ENCODE data around the gene TALDO1. TPM values are rescaled to one million over a fixed set of nuclear protein-coding genes. Genes with fewer than 3 reads are reported as not detected.
"Not testable (repeated sequence)": the region's sequence is repeated elsewhere in the genome, so short reads cannot be mapped to it uniquely, and the experiment has no call there.

The TALDO1 gene
- total RNA-seq, 1 experiment from 2014 or later, result 446 TPM

DNA sequence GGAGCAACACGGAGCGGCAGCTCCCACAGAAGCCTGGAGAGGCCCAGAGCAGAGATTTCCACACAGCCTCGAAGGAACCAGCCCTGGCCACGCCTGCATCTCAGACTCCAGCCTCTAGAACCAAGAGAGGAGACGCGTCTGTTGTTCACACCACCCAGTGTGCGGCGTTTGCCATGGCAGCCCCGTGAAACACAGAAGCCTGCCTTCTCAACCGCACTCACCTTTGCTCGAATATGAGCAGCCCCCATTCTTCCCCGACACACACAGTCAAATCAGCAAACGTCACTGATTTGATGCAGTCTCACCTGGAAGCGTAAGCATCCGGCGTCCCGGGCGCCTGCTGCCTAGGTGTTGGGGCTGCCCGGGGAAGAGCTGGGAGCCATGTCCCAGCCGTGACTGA, 14.2 kb upstream of the TALDO1 start:
- H4K20me1 ChIP-seq (ENCODE audit: insufficient read depth), result no peaks in the 10 kb centered on the region
- no peaks in the 10 kb centered on the region for H3K79me2 ChIP-seq (ENCODE audit: low read depth)
- intact Hi-C loops (cut with micrococcal nuclease; ENCODE audit: unreplicated experiment), result no loop called here
- no peaks in the 10 kb centered on the region for H3K9me2 ChIP-seq (ENCODE audit: insufficient read depth)
- no peaks in the 10 kb centered on the region for H3K9me3 ChIP-seq (ENCODE audit: insufficient read depth, low read depth)
- no peaks in the 10 kb centered on the region for H3K36me3 ChIP-seq (ENCODE audit: low read depth)
- H3K4me1 ChIP-seq (replicated peaks; ENCODE audit: insufficient read depth), result peaks cover 28% of the 10 kb centered on the region
- DNase-seq, result no peak
- no peak overlapping the region for H3K4me3 ChIP-seq
- CTCF ChIA-PET, result no interaction called here
- no peak overlapping the region for H3K4me2 ChIP-seq
- no peaks in the 10 kb centered on the region for H3K27me3 ChIP-seq (ENCODE audit: insufficient read depth, low read depth)
- no TSS peak for BruUV-seq (replicated peaks)
- no peak overlapping the region for H2AFZ ChIP-seq
- H3K27ac ChIP-seq, result no peak overlapping the region
- POLR2A ChIA-PET (ENCODE audit: unreplicated experiment), result no interaction called here
- TF ChIP-seq, protein P1, sequence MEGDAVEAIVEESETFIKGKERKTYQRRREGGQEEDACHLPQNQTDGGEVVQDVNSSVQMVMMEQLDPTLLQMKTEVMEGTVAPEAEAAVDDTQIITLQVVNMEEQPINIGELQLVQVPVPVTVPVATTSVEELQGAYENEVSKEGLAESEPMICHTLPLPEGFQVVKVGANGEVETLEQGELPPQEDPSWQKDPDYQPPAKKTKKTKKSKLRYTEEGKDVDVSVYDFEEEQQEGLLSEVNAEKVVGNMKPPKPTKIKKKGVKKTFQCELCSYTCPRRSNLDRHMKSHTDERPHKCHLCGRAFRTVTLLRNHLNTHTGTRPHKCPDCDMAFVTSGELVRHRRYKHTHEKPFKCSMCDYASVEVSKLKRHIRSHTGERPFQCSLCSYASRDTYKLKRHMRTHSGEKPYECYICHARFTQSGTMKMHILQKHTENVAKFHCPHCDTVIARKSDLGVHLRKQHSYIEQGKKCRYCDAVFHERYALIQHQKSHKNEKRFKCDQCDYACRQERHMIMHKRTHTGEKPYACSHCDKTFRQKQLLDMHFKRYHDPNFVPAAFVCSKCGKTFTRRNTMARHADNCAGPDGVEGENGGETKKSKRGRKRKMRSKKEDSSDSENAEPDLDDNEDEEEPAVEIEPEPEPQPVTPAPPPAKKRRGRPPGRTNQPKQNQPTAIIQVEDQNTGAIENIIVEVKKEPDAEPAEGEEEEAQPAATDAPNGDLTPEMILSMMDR (conservative IDR thresholded peaks at IDR 0.05), result no peak
- TF ChIP-seq EZH2 (IDR thresholded peaks at IDR 0.05; ENCODE audit: low read depth), result no peak
- H3F3A ChIP-seq (ENCODE audit: insufficient read depth, low read depth), result peaks cover 13% of the 10 kb centered on the region; the same call in 1 of the 2 replicates

DNA sequence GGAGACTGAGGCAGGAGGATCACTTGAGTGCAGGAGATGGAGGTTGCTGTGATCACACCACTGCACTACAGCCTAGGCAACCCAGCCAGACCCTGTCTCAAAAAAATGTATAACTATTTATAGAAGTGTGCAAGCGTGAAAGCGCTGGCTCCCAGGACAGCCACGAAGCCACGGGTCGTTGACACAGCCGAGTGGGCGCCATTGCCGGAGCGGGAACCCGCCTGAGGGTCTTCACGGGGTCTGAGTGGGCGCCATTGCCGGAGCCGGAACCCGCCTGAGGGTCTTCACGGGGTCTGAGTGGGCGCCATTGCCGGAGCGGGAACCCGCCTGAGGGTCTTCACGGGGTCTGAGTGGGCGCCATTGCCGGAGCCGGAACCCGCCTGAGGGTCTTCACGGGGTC, 12.7 kb upstream of the TALDO1 start:
- H3K27ac ChIP-seq; H3K27me3 ChIP-seq (ENCODE audit: insufficient read depth, low read depth); CTCF ChIA-PET; H3K79me2 ChIP-seq (ENCODE audit: low read depth); POLR2A ChIA-PET (ENCODE audit: unreplicated experiment); H3K4me2 ChIP-seq; DNase-seq; intact Hi-C loops (cut with micrococcal nuclease; ENCODE audit: unreplicated experiment); H3K9me2 ChIP-seq (ENCODE audit: insufficient read depth); BruUV-seq (replicated peaks); H3K9me3 ChIP-seq (ENCODE audit: insufficient read depth, low read depth); H4K20me1 ChIP-seq (ENCODE audit: insufficient read depth); H2AFZ ChIP-seq; H3K4me3 ChIP-seq; H3K36me3 ChIP-seq (ENCODE audit: low read depth): not testable (repeated sequence)
- peaks cover 24% of the 10 kb centered on the region for H3K4me1 ChIP-seq (replicated peaks; ENCODE audit: insufficient read depth)
- peaks cover 20% of the 10 kb centered on the region; the same call in 1 of the 2 replicates for H3F3A ChIP-seq (ENCODE audit: insufficient read depth, low read depth)

DNA sequence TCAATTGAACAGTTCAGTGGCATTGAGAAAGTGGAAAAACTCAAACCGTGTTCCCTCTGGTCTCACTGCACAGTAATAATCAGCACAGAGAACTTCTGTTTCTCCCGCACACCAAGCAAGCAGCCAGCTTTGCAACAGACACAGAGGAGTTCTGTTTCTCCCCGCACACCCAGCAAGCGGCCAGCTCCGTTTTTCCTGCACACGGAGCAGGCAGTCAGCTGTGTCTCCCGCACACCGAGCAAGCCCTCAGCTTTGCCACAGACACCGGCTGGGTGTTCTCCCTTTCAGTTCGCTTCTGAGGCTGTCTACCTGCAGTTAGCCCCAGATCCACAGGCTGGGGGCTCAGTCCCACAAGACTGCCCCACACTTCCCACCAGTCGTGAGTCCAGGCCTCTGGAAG, 9.9 kb upstream of the TALDO1 start:
- H3K27me3 ChIP-seq (ENCODE audit: insufficient read depth, low read depth), result no peaks in the 10 kb centered on the region
- H3K4me2 ChIP-seq, result peak overlapping the region; percentile 58
- H4K20me1 ChIP-seq (ENCODE audit: insufficient read depth), result no peaks in the 10 kb centered on the region
- TF ChIP-seq, protein P1 (conservative IDR thresholded peaks at IDR 0.05), result no peak
- TF ChIP-seq EZH2 (IDR thresholded peaks at IDR 0.05; ENCODE audit: low read depth), result no peak
- POLR2A ChIA-PET (ENCODE audit: unreplicated experiment), result no interaction called here
- CTCF ChIA-PET, result interaction anchor here (0.5 kb wide), 1 partner anchor 9 kb away, joined by 3 read pairs; no protein-coding TSS in a partner anchor
- H3K79me2 ChIP-seq (ENCODE audit: low read depth), result no peaks in the 10 kb centered on the region
- 0 out of 2 replicates have a peak overlapping the region, but pooled peaks have one; percentile 37 for H3K27ac ChIP-seq
- no peak overlapping the region for H3K4me3 ChIP-seq
- H2AFZ ChIP-seq, result no peak overlapping the region
- peaks cover 20% of the 10 kb centered on the region for H3K4me1 ChIP-seq (replicated peaks; ENCODE audit: insufficient read depth)
- BruUV-seq (replicated peaks), result TSS peak; percentile 85
- intact Hi-C loops (cut with micrococcal nuclease; ENCODE audit: unreplicated experiment), result no loop called here
- no peaks in the 10 kb centered on the region for H3K9me3 ChIP-seq (ENCODE audit: insufficient read depth, low read depth)
- H3F3A ChIP-seq (ENCODE audit: insufficient read depth, low read depth), result peaks cover 20% of the 10 kb centered on the region; the same call in 1 of the 2 replicates
- no peaks in the 10 kb centered on the region for H3K36me3 ChIP-seq (ENCODE audit: low read depth)
- no peaks in the 10 kb centered on the region for H3K9me2 ChIP-seq (ENCODE audit: insufficient read depth)
- no peak for DNase-seq

DNA sequence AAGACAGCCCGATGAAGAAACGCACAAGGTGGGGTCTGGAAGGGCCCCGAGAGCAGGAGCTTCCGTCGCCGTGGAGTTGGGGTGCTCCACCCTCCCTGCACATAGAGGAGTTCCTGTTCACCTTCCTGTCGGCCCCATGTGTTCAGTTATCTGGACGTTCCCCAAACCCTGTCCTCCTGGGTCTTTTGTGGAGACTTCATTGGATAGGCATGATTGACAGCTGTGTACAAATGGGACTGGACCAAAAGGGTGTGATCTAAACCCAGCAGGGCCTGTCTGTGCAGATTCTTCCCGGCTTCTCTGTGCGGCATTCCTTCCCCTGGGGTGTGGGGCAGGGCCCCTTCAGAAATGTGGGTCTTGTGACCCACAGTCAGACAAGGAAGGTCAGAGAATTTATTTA, 9.4 kb upstream of the TALDO1 start:
- H3K36me3 ChIP-seq (ENCODE audit: low read depth); H3K79me2 ChIP-seq (ENCODE audit: low read depth); H3K9me3 ChIP-seq (ENCODE audit: insufficient read depth, low read depth); CTCF ChIA-PET; H3K9me2 ChIP-seq (ENCODE audit: insufficient read depth); intact Hi-C loops (cut with micrococcal nuclease; ENCODE audit: unreplicated experiment); H4K20me1 ChIP-seq (ENCODE audit: insufficient read depth); H3K4me3 ChIP-seq; H2AFZ ChIP-seq; H3K27me3 ChIP-seq (ENCODE audit: insufficient read depth, low read depth); BruUV-seq (replicated peaks): not testable (repeated sequence)
- POLR2A ChIA-PET (ENCODE audit: unreplicated experiment), result interaction anchor here (0.6 kb wide), 1 partner anchor 31 kb away, joined by 4 read pairs; no protein-coding TSS in a partner anchor
- peak; percentile 82 to 88 for DNase-seq
- peaks cover 20% of the 10 kb centered on the region; the same call in 1 of the 2 replicates for H3F3A ChIP-seq (ENCODE audit: insufficient read depth, low read depth)
- H3K4me1 ChIP-seq (replicated peaks; ENCODE audit: insufficient read depth), result peaks cover 20% of the 10 kb centered on the region
- peak overlapping the region; percentile 81; the same call in 1 of the 2 replicates for H3K27ac ChIP-seq
- peak overlapping the region; percentile 58 for H3K4me2 ChIP-seq

Data from PC-9 (cell line).